GM19351 (cell line): ENCODE results near the gene GPHN.
"Not testable (repeated sequence)": the region's sequence is repeated elsewhere in the genome, so short reads cannot be mapped to it uniquely, and the experiment has no call there.

Experiments
- ATAC-seq: cut with Tn5 transposase; IDR thresholded peaks from one replicate; pipeline ENCODE4 v1.9.1; 2021; ENCODE audit warnings: mild to moderate bottlenecking, moderate library complexity; ENCODE audit not compliant: unreplicated experiment

The GPHN gene

GRCh38 chr14:67018720-67019119 lies 510.8 kb downstream of the GPHN start:
- ATAC-seq: peak; percentile 86

- no peak for ATAC-seq
Measured at GRCh38 chr14:67019796-67020195, 511.8 kb downstream of the GPHN start.

GRCh38 chr14:67031920-67032774 lies 524.2 kb downstream of the GPHN start:
- ATAC-seq: no peak

- ATAC-seq: no peak
Measured at GRCh38 chr14:67045440-67045839, 537.5 kb downstream of the GPHN start.

DNA sequence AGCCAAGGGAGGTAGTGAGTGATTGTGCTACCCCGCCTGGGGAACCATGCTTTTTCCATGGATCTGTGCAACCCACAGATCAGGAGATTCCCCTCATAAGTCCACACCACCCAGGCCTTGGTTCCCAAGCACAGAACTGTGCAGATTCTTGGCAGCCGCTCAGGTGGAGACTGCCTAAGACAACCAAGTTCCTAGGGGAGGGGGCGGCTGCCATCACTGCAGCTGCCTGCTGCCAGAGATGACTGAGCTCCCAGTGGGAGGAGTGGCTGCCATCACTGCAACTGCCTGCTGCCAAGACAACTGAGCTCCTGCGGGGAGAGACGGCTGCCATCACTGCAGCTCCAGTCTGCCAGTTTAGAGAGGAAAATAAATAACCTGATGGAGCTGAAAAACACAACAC lies 542.9 kb downstream of the GPHN start:
- ATAC-seq: no peak

- no peak for ATAC-seq
Measured at GRCh38 chr14:67056684-67057083, 548.7 kb downstream of the GPHN start.

GRCh38 chr14:67059596-67059995 lies 551.6 kb downstream of the GPHN start:
- no peak for ATAC-seq

DNA sequence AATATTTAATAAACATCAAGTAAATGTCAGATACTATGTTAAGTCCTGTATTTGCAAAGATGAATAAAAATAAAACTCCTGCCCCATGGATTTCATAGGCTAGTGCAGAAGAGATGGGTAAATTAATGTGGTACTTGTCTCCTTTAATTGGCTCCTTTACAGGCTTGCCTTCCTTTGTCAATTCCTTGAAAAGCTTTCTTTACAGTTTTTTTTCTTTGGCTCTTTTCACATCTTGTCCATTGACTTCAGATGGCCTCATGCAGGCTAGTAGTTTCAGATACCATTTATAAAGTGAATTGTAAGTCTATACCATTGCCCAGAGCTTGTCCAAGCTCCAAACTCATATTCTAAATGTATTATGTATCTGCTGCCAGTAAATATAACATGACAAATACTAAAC lies 552.6 kb downstream of the GPHN start:
- ATAC-seq: no peak

DNA sequence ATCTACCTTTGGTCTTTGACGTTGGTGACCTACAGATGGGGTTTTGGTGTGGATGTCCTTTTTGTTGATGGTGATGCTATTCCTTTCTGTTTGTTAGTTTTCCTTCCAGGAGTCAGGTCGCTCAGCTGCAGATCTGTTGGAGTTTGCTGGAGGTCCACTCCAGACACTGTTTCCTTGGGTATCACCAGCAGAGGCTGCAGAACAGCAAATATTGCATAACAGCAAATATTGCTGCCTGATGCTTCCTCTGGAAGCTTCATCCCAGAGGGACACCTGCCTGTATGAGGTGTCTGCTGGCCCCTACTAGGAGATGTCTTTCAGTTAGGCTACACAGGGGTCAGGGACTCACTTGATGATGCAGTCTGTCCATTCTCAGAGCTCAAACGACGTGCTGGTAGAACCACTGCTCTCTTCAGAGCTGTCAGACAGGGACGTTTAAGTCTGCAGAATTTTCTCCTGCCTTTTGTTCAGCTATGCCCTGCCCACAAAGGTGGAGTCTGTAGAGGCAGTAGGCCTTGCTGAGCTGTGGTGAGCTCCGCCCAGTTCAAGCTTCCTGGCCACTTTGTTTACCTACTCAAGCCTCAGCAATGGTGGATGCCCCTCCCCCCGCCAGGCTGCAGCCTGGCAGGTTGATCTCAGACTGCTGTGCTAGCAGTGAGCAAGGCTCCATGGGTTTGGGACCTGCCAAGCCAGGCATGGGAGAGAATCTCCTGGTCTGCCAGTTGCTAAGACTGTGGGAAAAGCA lies 559.3 kb downstream of the GPHN start:
- not testable (repeated sequence) for ATAC-seq

- ATAC-seq: no peak
Measured at GRCh38 chr14:67068251-67068650, 560.3 kb downstream of the GPHN start.

DNA sequence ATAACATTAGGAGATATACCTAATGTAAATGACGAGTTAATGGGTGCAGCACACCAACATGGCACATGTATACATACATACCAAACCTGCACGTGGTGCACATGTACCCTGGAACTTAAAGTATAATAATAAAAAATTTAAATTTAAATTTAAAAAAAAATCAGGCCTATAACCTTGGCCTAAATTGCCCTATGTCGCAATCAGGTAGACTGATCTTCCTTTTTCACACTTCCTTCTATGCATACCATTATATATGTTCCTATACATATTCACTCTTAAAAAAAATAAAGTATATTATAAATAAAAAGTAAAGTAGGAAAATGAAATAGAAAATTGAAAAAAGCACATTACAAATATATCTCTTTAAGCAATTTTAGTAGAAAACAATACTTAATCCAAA lies 563.6 kb downstream of the GPHN start:
- ATAC-seq: no peak

DNA sequence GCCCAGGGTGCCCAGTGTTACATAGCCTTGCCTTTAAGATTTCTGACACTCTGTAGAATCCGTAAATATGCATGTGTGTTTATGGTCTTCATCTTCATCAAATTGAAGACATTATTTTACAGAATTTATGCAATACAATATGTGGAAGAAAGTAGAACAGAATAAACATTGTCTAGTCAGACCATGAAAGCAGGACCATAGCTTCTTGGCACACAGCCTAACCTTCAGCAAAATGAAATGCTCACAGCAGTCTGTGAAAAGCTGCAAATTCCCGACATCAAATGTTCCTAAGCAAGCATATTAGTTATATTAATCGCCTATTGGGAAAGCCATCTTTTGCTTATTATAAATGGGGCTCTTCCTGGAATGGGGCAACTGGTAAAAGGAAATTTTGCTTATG lies 570.0 kb downstream of the GPHN start:
- no peak for ATAC-seq

GRCh38 chr14:67079846-67080245 lies 571.9 kb downstream of the GPHN start:
- ATAC-seq: no peak

DNA sequence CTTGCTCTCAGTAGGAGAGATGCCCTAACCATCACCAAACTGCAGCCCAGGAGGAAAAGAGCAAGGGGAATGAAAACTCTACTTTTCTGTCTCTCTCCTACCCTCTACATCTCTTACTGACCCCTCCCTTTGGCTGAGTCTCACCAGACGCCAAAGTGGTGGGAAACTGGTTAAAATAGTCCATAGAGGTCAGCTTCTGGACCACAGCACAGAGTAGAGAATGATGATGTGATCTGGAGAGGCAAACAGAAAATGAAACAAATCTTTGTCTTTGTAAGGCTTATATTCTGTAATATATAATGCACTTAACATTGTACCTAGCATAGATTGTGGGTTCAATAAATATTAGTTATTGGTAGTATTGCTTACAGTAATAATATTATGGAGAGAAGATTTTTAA lies 600.3 kb downstream of the GPHN start:
- no peak for ATAC-seq

DNA sequence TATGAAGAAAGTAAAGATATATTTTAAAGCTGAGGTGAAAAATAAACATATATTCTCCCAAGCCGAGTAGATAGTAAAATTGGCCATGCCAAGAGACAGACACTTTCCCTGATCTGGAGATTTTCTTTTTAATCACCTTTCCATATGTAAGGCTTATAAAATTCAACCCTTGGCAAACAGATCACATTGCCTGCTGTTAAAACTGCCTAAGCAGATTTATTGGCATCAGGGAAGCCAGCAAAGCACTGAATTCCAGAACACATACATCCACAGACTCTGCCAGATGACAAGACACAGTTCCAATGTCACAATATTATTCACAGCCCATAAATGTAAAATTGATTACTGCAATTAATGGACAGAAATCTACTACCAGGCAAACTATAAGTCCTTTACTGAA lies 603.1 kb downstream of the GPHN start:
- ATAC-seq: no peak

DNA sequence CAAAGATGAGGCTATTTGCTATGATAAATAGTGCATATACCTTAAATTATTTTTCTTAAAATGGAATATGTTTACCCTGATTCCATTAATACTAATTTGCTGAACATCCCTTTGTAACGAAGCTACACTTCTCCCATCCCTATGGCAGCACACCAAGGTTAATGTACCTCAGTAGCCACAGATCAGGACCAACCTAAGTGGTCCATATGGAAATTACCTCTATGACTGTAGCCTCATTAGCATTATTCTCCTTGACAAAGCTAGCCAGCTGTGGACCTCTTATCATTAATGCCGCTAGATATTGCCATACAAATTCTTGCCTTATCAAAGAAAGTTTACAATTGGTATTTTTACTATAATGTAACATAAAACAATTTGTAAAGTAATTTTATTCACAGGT lies 604.4 kb downstream of the GPHN start:
- ATAC-seq: no peak

GRCh38 chr14:67127174-67127573 lies 619.2 kb downstream of the GPHN start:
- no peak for ATAC-seq

- no peak for ATAC-seq
Measured at GRCh38 chr14:67129768-67130167, 621.8 kb downstream of the GPHN start.

GRCh38 chr14:67131691-67132090 lies 623.7 kb downstream of the GPHN start:
- no peak for ATAC-seq

DNA sequence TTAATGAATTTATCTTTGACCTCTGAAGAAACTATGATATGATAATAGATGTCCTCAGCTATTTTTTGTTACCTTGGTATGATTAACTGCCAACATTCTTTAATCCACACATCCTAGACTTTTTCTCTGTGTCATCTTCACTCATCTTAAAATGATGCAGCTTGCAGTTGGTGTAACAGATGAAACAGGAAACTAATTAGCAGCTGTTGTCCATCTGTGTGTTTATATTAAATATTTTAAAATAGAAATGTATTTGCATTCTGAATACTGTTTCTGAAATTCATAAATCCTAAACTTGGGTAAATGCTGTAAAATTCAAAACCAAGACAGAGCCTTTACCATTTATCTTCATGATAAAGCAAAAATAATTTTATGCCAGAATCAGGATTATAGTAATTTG lies 625.2 kb downstream of the GPHN start:
- ATAC-seq: no peak

DNA sequence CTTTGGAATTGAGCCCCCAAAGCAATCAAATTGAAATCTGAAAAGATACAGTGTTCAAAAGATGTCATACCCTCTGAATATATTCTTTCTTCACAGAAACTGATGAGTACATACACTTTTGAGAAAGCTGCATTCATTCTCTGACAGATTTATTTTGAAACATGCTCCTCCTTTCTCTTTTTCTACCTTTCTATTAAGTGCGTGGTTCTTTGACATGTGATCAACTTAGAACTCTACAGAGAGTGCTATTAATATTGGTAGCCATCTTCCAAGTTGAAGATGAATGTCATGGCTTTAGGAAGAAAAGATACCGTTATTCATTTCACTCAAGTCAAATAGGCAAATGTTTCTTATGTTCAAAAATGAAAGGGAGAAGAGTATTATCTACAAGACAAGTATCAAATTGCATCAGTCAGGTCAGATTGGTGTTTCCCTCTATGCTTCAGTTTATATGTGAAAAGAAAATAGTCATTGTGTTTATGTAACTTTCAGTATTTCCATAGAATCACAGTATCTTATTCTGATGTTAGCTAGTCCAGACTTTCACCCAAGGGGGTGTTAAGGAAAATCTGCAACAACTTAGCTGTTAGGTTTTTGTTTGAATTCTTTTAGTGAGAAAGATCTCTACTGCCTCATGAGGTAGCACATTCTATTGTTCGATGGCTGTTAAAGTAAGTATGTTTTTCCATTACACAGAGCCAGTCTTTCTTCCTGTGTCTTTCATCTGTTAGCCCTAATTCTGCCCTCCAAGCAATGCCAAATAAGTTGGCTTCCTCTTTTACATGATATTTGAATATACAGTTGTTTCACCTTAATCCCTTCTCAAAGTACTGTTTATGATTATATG lies 625.9 kb downstream of the GPHN start:
- no peak for ATAC-seq
